Measurements from ENCODE around the gene PDLIM4.
A peak's percentile ranks its signal among the peaks of the same experiment; 100 is the strongest.

PDLIM4 gene

DNA sequence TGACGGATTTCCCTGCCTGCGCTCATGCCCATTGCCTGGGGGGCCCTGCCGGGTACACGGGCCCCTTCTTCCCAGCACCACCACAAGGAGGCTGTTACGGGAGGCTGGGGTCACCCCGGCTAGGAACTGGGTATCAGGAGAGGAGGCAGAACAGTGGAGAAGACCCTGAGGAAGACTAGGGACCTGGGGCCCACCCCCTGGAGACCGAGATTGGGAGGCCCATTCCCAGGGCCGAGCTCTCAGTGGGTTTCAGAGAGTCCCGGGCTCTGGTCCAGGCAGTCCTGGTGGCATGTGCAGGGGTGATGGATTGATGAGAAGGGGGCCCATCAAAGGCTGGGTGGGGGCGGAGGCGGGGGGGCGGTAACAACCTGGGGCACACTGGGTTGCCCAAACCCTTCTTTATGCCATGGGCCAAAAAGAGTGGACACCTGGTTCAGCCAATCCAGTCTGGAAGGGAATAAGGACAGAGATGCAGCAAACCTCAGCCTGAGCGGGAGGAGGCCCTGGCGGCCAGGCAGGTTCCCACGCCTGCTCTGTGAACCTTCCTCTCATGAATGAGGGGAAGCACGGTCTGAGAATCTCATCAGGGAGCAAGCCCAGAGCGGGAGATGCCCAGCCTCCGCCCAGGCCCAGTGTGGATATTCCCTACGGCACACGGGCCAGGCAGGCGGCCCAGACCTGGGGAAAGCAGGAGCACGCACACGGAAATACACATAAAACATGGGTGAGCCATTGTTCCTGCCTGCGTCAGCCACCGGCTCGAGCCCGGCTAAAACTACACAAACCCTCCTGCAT lies 29.1 kb upstream of the PDLIM4 start:
- Histone ChIP-seq H3K9me3 (replicated peaks; ENCODE audit: low read length) (no peaks in the 10 kb centered on the region), H3K36me3 (ENCODE audit: insufficient read depth, low read length) (peaks cover 6% of the 10 kb centered on the region), H3K4me3 (ENCODE audit: low read length) (peak overlapping the region; percentile 85), H3K27me3 (ENCODE audit: control insufficient read depth, insufficient read depth, low read length) (no peaks in the 10 kb centered on the region), H3K9ac (ENCODE audit: low read depth, low read length) (peak overlapping the region; percentile 87), H3K4me1 (ENCODE audit: control insufficient read depth, insufficient read depth, low read length) (peaks cover 41% of the 10 kb centered on the region), H3K4me2 (ENCODE audit: low read length) (peak overlapping the region; percentile 98)

DNA sequence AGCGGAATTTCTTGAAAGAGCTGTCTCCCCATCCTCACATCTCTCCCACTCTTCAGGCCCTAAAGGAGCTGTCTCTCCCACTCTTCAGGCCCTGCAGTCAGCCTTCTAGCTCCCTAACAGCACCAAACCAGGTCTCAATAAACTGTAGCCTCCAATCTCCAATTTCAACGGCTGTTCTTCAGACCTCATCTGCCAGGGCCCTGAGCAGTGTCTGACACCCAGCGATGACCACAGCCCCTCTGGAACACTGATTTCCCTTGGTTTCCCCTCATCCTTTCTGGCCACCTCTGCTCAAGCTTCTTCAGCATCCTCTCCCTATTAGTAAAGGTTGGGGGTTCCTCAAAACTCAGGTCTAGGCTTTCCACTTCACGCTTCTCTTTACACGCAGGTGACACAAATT lies 28.3 kb upstream of the PDLIM4 start:
- Histone ChIP-seq H3K27me3 (ENCODE audit: control insufficient read depth, insufficient read depth, low read length) (no peaks in the 10 kb centered on the region), H3K36me3 (ENCODE audit: insufficient read depth, low read length) (no peaks in the 10 kb centered on the region), H3K4me1 (ENCODE audit: control insufficient read depth, insufficient read depth, low read length) (peaks cover 33% of the 10 kb centered on the region), H3K9me3 (replicated peaks; ENCODE audit: low read length) (no peaks in the 10 kb centered on the region), H3K4me3 (ENCODE audit: low read length) (no peak overlapping the region), H3K4me2 (ENCODE audit: low read length) (no peak overlapping the region), H3K9ac (ENCODE audit: low read depth, low read length) (no peak overlapping the region)

DNA sequence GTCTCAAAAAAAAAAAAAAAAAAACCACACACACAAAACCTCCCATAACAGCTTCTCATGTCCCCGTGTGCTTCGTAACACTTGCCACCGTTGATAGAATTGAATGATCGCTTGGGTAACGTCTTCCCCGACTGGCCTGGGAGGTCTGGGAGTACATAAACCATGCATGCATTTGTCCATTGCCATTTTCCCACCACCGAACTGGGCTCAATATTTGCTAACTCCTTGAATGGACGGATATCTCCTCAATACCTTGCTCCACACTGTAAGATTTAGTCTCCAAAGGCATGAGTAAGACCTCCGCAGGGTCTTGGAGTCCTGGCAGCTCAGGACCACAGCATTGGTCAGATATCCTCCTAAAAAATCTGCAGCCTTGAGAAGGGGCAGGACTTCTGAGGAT lies 26.6 kb upstream of the PDLIM4 start:
- Histone ChIP-seq H3K9me3 (replicated peaks; ENCODE audit: low read length) (no peaks in the 10 kb centered on the region), H3K4me2 (ENCODE audit: low read length) (no peak overlapping the region), H3K36me3 (ENCODE audit: insufficient read depth, low read length) (no peaks in the 10 kb centered on the region), H3K9ac (ENCODE audit: low read depth, low read length) (no peak overlapping the region), H3K4me1 (ENCODE audit: control insufficient read depth, insufficient read depth, low read length) (peaks cover 16% of the 10 kb centered on the region), H3K27me3 (ENCODE audit: control insufficient read depth, insufficient read depth, low read length) (no peaks in the 10 kb centered on the region), H3K4me3 (ENCODE audit: low read length) (no peak overlapping the region)

DNA sequence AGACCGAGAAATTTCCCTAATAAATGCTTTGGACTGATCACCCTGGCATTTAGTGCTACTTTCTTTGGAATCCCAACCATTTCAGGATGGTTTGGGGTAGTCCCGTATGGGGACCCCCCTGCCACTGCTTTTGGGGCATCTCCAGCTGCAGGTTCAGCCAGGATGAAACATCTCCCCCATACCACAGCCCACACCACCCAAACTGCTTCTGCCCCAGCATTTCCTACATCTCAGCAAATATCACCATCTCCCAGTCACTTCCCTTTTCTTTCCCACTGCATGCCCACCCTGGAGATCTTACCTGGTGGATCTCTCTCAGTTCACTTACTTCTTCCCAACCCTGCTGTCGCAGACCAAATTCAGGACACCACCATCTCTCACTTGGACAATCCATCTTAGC lies 25.0 kb upstream of the PDLIM4 start:
- no peak overlapping the region for H3K4me2 ChIP-seq (ENCODE audit: low read length)
- no peaks in the 10 kb centered on the region for H3K36me3 ChIP-seq (ENCODE audit: insufficient read depth, low read length)
- H3K27me3 ChIP-seq (ENCODE audit: control insufficient read depth, insufficient read depth, low read length): no peaks in the 10 kb centered on the region
- H3K9me3 ChIP-seq (replicated peaks; ENCODE audit: low read length): no peaks in the 10 kb centered on the region
- peaks cover 4% of the 10 kb centered on the region for H3K4me1 ChIP-seq (ENCODE audit: control insufficient read depth, insufficient read depth, low read length)
- H3K9ac ChIP-seq (ENCODE audit: low read depth, low read length): no peak overlapping the region
- no peak overlapping the region for H3K4me3 ChIP-seq (ENCODE audit: low read length)

DNA sequence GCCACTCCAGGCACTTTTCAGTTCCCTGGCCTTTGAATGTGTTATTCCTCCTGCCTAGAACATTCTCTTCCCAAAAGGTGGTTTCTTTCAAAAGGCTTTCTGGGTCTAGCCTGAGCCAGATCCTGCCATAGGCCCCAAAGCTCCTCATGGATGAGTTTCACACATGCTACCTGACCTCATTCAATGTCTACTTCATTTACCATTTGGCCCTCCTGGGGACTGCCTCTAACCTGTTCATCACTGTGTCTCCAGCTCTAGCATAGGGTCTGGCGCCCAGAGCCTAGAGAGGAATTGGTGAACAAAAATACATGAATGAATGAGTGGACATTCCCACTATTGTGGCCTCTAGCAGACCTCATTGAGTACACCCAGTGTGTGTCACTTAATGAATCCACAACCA lies 24.4 kb upstream of the PDLIM4 start:
- Histone ChIP-seq H3K9me3 (replicated peaks; ENCODE audit: low read length) (no peaks in the 10 kb centered on the region), H3K4me3 (ENCODE audit: low read length) (no peak overlapping the region), H3K27me3 (ENCODE audit: control insufficient read depth, insufficient read depth, low read length) (no peaks in the 10 kb centered on the region), H3K9ac (ENCODE audit: low read depth, low read length) (no peak overlapping the region), H3K36me3 (ENCODE audit: insufficient read depth, low read length) (no peaks in the 10 kb centered on the region), H3K4me2 (ENCODE audit: low read length) (no peak overlapping the region), H3K4me1 (ENCODE audit: control insufficient read depth, insufficient read depth, low read length) (peaks cover 2% of the 10 kb centered on the region)

DNA sequence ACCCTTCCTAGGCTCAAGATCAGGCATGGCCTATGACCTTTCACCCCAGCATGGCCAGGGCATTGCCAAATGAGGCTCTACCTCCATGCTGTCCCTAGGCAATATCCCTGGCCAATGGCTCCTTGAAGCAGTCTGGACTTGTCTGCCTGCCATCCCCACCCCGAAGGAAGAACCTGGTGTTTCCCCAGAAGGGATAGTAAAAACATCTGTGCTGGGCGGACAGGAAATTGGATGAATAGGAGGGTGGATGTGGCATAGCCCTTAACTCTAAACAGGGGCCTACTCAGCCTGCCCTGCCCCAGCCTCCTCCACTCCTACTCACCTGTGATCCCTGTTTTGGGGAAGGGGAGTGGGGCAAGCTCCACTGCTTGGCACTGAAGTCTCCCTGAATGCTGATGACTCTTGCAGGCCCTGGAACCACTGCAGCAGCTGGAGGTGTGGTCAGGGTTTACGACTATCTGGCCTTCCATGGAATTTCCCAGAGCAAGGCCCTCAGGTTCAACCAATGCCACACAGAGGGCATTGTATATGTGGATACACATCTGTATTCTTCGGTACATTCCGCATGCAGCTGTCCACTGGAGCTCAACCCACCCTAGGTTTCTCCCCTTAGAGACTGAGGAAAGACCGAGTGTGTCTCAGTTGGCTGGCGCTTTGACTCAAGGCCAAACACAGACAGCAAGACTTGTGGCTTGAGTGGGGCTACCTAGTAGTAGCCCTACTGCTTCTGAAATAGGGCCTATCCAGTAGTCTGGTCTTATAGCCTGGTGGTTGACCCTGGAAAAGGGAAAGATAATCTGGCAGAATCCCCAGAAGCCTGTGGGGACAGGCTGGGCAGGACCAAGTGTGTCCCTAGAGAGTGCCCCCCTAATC lies 23.4 kb upstream of the PDLIM4 start:
- H3K4me2 ChIP-seq (ENCODE audit: low read length): no peak overlapping the region
- H3K4me1 ChIP-seq (ENCODE audit: control insufficient read depth, insufficient read depth, low read length): no peaks in the 10 kb centered on the region
- H3K9me3 ChIP-seq (replicated peaks; ENCODE audit: low read length): no peaks in the 10 kb centered on the region
- H3K27me3 ChIP-seq (ENCODE audit: control insufficient read depth, insufficient read depth, low read length): no peaks in the 10 kb centered on the region
- no peak overlapping the region for H3K4me3 ChIP-seq (ENCODE audit: low read length)
- no peaks in the 10 kb centered on the region for H3K36me3 ChIP-seq (ENCODE audit: insufficient read depth, low read length)
- no peak overlapping the region for H3K9ac ChIP-seq (ENCODE audit: low read depth, low read length)

DNA sequence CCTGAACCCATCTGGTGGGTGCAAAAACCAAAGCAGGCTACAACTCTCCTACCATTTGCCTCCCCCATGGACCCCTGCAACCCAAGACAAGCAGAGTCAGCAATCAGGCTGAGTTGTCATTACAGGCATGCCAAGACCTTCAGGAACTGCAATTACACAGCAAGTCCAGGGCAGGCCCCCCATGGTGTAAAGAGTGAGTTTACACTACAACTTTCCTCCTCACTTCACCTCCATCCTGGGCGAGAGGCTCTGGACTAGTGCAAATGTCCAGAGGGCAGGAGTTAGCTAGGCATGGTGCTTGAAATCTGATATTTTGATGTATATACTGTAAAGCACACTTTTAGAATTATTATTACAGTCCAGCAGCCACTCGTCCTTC lies 22.8 kb upstream of the PDLIM4 start:
- Histone ChIP-seq H3K4me2 (ENCODE audit: low read length) (no peak overlapping the region), H3K9me3 (replicated peaks; ENCODE audit: low read length) (no peaks in the 10 kb centered on the region), H3K27me3 (ENCODE audit: control insufficient read depth, insufficient read depth, low read length) (no peaks in the 10 kb centered on the region), H3K4me1 (ENCODE audit: control insufficient read depth, insufficient read depth, low read length) (no peaks in the 10 kb centered on the region), H3K36me3 (ENCODE audit: insufficient read depth, low read length) (no peaks in the 10 kb centered on the region), H3K4me3 (ENCODE audit: low read length) (no peak overlapping the region), H3K9ac (ENCODE audit: low read depth, low read length) (no peak overlapping the region)

DNA sequence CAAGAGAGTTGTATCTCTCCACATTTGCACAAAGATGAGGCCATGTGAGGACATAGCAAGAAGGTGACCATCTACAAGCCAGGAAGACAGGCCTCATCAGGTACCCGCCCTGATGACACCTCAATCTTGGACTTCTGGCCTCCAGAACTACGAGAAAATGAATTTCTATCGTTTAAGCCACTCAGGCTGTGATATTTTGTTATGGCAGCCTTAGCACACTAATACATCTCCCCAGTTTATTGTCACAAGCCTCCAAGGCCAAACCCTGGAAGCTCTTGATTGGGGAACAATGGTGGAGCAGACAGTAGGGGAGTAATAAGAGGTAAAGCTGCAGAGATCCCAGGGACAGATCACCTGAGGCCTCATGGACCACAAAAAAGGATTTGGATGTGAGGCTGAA lies 22.2 kb upstream of the PDLIM4 start:
- Histone ChIP-seq H3K4me1 (ENCODE audit: control insufficient read depth, insufficient read depth, low read length) (no peaks in the 10 kb centered on the region), H3K4me2 (ENCODE audit: low read length) (no peak overlapping the region), H3K36me3 (ENCODE audit: insufficient read depth, low read length) (no peaks in the 10 kb centered on the region), H3K27me3 (ENCODE audit: control insufficient read depth, insufficient read depth, low read length) (no peaks in the 10 kb centered on the region), H3K4me3 (ENCODE audit: low read length) (no peak overlapping the region), H3K9me3 (replicated peaks; ENCODE audit: low read length) (no peaks in the 10 kb centered on the region), H3K9ac (ENCODE audit: low read depth, low read length) (no peak overlapping the region)

DNA sequence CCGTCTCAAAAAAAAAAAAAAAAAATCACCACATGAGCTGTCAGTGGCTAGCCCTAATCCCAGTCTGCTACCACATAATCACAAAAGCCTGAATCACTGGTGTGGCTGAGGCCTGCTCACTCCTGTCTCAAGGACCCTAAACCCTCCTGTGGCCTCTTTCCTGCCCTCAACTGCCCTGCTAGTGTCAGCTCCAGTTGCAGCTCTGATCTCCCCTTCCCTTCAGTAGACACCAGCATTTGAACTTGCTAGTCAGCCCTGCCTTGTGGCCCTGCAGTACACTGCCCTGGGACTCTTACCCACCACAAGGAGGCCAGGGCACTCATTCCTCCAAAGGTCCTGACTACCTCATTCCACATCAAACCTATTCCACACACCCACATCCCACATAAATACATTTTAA lies 20.4 kb upstream of the PDLIM4 start:
- Histone ChIP-seq H3K9me3 (replicated peaks; ENCODE audit: low read length) (no peaks in the 10 kb centered on the region), H3K9ac (ENCODE audit: low read depth, low read length) (no peak overlapping the region), H3K4me1 (ENCODE audit: control insufficient read depth, insufficient read depth, low read length) (no peaks in the 10 kb centered on the region), H3K27me3 (ENCODE audit: control insufficient read depth, insufficient read depth, low read length) (no peaks in the 10 kb centered on the region), H3K36me3 (ENCODE audit: insufficient read depth, low read length) (no peaks in the 10 kb centered on the region), H3K4me2 (ENCODE audit: low read length) (no peak overlapping the region), H3K4me3 (ENCODE audit: low read length) (no peak overlapping the region)

DNA sequence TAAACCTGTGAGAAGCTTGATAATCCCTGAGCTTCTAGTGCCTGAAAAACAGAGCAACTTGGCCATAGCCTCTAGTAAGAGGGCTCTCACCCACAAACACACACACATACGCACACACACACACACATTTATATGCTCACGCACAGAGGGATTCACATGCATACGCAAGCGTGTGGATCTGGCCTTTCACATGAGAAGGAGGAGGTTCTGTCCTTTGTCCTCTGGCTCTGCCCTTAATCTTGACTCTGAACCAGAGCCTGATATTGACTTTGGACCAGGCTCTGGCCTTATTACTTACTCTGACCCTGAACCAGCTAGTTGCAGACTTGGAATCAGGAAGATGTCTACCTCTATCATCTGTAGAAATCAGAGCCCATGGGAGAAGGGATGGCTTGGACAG lies 19.8 kb upstream of the PDLIM4 start:
- no peak overlapping the region for H3K4me2 ChIP-seq (ENCODE audit: low read length)

DNA sequence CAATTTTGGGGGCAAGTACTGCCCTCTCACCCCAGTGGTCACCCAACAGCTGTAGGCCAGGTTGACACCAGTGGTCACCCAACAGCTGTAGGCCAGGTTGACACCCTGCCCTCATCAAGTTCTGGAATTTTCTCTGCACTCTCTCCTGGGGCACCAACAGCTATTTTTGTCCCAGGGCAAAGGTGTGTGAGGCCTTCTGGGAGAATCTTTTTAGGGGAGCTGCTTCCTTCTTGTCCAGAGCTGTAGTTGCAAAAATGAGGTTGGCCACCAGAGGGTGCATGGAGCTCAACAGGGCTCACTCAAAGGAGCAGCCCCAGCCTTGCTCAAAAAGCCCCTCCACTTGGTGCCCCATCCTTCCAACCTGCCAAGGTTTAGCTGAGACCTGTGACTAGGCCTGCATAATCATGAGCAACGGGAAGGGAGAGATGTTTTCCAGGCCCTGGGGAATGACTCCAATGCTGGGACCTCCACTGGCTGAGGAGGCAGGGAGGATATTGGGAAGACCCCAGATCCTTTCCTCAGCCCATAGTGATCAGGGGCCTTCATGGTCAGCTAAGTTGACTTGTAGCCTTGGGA lies 19.2 kb upstream of the PDLIM4 start:
- Histone ChIP-seq H3K9ac (ENCODE audit: low read depth, low read length) (no peak overlapping the region), H3K4me3 (ENCODE audit: low read length) (no peak overlapping the region), H3K27me3 (ENCODE audit: control insufficient read depth, insufficient read depth, low read length) (no peaks in the 10 kb centered on the region), H3K4me1 (ENCODE audit: control insufficient read depth, insufficient read depth, low read length) (no peaks in the 10 kb centered on the region), H3K36me3 (ENCODE audit: insufficient read depth, low read length) (no peaks in the 10 kb centered on the region), H3K9me3 (replicated peaks; ENCODE audit: low read length) (no peaks in the 10 kb centered on the region), H3K4me2 (ENCODE audit: low read length) (no peak overlapping the region)

More for the DNA sequence above, 19.8 kb upstream of the PDLIM4 start:
- Histone ChIP-seq H3K27me3 (ENCODE audit: control insufficient read depth, insufficient read depth, low read length) (no peaks in the 10 kb centered on the region), H3K36me3 (ENCODE audit: insufficient read depth, low read length) (no peaks in the 10 kb centered on the region), H3K9me3 (replicated peaks; ENCODE audit: low read length) (no peaks in the 10 kb centered on the region), H3K4me3 (ENCODE audit: low read length) (no peak overlapping the region), H3K9ac (ENCODE audit: low read depth, low read length) (no peak overlapping the region), H3K4me1 (ENCODE audit: control insufficient read depth, insufficient read depth, low read length) (no peaks in the 10 kb centered on the region)
